ENCODE measurements around the gene PTGFR.

PTGFR gene

GRCh38 chr1:78520843-78521242 is 30.1 kb downstream of the PTGFR start:
- DNase-seq (ENCODE audit: low read depth), result no peak

DNA sequence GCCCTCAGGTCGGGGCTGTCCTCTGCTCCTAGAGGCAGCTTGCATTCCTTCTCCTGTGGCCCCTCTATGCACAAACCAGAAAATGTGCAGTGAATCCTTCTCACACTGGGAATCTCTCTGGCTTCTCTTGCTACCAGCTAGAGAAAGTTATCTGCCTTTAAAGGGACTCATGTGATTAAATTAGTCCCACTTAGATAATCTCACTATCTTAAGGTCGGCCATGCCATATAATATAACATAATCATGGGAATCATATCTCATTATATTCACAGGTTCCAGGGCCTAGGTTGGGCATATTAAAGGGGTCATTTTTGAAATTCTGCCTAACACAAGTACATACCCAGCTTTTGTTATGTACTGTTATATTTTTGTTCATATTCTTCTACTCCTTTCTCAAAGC is 31.4 kb downstream of the PTGFR start:
- DNase-seq (ENCODE audit: low read depth), result no peak

DNA sequence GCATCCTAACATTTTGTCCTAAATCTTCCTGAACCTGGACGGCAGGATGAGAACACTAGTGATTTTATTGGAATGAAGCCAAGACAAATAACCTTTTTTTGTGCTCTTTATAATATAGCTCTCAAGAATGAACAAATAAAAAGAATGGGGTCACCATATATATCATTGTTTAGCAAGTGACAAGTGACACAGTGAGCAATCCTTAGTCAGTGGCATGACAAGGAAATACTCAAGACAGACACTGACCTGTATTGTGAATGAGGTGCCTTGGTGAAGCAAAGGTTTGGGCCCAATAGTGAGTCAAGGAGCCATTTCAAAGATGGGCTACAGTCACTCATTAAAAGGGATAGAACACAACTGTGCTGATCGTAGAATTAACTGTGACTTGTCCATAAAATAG is 35.7 kb downstream of the PTGFR start:
- DNase-seq (ENCODE audit: low read depth), result no peak

- no peak for DNase-seq (ENCODE audit: low read depth)
Observed at GRCh38 chr1:78527706-78528105, 36.9 kb downstream of the PTGFR start.

- DNase-seq (ENCODE audit: low read depth), result no peak
Observed at GRCh38 chr1:78533527-78533926, 42.8 kb downstream of the PTGFR start.

GRCh38 chr1:78535286-78535685 is 44.5 kb downstream of the PTGFR start:
- DNase-seq (ENCODE audit: low read depth), result no peak

- DNase-seq (ENCODE audit: low read depth), result no peak
Observed at GRCh38 chr1:78536427-78536826, 45.7 kb downstream of the PTGFR start.

DNA sequence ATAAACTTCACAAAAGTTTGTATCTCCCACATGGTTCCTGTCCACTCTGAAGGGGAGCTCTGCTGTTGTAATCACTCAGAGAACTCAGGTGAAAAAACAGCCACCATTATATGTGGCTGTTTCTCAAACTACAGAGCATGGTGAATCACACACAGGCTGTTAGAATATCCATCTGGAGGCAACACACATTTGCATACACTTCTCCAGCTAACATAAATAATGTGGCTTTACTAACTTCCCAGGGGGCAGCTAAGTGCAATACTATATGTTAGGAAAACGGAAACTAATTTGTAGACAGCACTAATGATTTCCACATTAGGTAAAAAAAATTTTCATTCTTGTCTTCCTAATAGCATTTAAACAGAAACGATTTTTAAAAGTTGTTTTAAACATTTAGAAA is 49.3 kb downstream of the PTGFR start:
- DNase-seq (ENCODE audit: low read depth), result no peak

DNA sequence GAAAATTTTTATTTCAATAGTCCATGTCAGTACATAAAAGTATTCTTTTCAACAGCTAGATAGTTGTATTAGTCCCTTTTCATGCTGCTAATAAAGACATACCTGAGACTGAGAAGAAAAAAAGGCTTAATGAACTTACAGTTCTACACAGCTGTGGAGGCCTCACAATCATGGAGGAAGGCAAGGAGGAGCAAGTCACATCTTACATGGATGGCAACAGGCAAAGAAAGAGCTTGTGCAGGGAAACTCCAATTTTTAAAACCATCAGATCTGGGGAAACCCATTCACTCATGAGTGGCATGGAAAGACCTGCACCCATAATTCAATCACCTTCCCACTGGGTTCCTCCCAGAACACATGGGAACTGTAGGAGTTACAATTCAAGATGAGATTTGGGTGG is 50.7 kb downstream of the PTGFR start:
- DNase-seq (ENCODE audit: low read depth), result no peak

- DNase-seq (ENCODE audit: low read depth), result no peak
Observed at GRCh38 chr1:78543941-78544643, 53.3 kb downstream of the PTGFR start.

- DNase-seq (ENCODE audit: low read depth), result no peak
Observed at GRCh38 chr1:78547081-78547480, 56.3 kb downstream of the PTGFR start.

- DNase-seq (ENCODE audit: low read depth), result no peak
Observed at GRCh38 chr1:78549331-78549730, 58.6 kb downstream of the PTGFR start.

DNA sequence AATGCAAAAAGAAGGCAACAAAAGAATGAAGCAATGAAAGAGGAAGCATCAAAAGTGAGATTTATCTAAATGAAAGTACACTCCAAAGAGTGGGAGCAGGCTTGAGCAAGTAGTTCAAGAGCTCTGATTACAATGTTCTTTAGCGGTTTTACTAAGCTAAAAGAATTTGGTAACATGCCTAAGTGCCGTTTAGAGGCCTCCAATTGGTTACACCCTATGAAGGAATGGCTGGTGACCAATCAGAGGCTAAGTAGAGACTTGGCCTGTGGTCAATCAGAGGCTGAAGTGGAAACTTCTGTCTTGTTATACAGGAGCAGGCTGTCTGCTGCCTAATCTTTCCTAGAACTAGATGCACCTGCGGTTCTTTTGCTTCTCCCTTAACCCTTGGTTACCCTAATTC is 59.1 kb downstream of the PTGFR start:
- DNase-seq (ENCODE audit: low read depth), result no peak

- peak; percentile 0 for DNase-seq (ENCODE audit: low read depth)
Observed at GRCh38 chr1:78553859-78554258, 63.1 kb downstream of the PTGFR start.

DNA sequence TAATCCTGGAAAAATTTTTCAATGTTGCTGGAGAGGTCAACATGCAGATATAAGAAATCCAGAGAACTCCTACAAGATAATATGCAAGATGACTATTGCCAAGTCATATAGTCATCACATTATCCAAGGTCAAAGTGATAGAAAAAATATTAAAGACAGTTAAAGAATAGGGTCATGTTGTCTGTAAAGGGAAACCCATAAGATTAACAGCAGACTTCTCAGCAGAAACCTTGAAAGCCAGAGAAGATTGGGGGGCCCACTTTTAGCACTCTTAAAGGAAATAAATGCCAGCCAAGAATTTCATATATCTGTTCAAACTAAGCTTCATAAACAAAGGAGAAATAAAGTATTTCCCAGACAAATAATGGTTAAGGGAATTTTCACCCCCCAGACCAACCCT is 64.1 kb downstream of the PTGFR start:
- no peak for DNase-seq (ENCODE audit: low read depth)

GRCh38 chr1:78559680-78560079 is 68.9 kb downstream of the PTGFR start:
- DNase-seq (ENCODE audit: low read depth), result no peak

DNA sequence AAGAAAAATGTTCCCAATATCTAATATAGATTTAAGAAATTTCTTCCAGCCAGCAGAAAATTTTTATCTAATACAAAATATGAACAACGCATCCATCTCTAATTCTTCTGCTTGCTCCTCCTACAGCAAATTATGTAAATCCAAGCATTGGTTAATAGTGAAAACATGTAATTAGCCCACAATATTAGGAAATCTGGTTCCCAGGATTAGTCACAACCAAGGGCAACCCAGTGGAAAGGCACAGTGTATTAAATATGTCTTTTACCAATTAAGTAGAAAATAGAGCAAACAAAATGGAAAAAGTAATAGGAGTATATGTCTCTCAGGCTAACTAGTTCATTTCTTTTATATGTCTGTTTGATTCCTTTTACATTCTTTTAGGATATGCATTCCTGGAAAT is 70.0 kb downstream of the PTGFR start:
- no peak for DNase-seq (ENCODE audit: low read depth)

- DNase-seq (ENCODE audit: low read depth), result no peak
Observed at GRCh38 chr1:78561856-78562255, 71.1 kb downstream of the PTGFR start.

DNA sequence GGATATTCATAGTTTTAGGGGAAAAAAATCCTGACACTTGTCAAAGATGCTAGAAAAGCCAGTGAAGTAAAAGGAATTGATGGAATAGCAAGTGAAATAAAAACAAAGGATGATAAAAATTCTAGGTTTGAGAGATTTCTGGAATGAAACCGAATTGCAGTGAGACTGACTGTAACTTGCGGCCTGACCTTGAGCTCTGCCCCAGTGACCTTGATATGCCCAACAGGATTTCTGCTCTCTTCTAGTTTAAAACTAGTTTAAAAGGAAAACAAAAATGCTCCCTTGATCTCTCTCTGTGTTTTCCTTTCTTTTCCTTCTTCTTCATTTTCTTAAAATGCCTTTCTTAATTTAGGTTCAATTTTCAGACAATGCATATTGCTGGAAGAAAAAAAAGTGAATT is 74.6 kb downstream of the PTGFR start:
- no peak for DNase-seq (ENCODE audit: low read depth)

DNA sequence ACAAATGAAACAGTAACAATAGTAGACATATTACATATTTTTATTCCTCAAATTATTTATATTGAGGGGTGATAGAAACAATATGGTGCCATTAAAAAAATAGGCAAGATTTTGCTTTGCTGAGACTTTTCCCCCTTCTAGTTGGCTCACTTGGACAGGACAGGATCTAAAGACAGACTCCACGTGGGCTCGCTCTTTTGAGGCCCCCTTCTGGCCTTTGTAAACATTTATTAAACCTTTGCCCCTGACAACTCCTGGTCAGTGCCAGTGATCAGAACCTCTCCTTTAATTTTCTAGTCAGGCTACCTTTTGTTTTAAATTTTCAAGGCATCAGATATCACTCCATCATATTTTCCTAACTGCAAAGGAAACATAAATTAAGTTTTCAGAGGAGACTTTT is 79.8 kb downstream of the PTGFR start:
- no peak for DNase-seq (ENCODE audit: low read depth)

DNA sequence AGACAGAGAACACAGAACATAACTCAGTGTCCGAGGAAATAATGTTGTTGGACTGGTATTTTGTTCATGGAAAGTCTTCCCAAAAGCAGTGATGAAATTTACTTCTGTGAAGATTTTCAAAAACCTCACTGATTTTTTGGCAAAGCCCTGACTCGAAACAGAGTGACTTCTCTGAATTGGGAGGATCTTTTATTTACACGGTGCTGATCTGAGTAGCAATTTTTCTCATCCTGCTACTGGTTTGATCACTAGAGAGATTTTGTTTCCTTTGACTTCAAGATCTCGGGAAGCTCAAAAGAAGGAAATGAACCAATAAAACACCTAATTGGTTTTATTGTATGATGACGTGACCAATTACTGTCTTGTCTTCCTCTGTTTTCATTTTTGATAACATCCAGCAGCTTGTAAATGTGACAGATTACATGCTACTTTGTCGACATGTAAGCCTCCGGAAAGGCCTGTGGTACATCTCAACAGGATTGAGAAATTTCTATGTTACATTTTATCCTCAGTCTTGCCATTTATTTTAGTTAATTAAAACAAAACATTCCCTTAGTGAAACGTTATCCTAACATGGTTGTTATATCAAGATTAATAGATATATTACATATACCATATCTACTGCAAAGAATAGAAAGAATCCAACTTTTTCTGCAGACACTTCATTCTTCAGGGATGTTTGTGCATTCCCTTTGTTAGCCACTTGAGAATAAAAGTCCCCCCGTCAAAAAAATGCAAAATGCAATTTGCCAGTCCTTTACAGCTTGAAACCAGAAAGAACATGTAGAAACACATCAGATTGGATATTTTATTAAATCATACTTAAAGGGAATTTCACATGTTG is 86.7 kb downstream of the PTGFR start:
- DNase-seq (ENCODE audit: low read depth), result no peak

GRCh38 chr1:78586572-78586971 is 95.8 kb downstream of the PTGFR start:
- no peak for DNase-seq (ENCODE audit: low read depth)

- no peak for DNase-seq (ENCODE audit: low read depth)
Observed at GRCh38 chr1:78587211-78587610, 96.4 kb downstream of the PTGFR start.

All from activated T-cell treated with anti-CD3 and anti-CD28 coated beads for 48 hours (primary cell).